Heart right ventricle (tissue), 16 donors: ENCODE results near the gene TAX1BP1. TPM values are rescaled to one million over a fixed set of nuclear protein-coding genes. Genes with fewer than 3 reads are reported as not detected.

Experiments used
- ATAC-seq, 8 donors: fragments of 200-7000 bp; cut with Tn5 transposase; one replicate each; pipeline ENCODE4 v1.9.1; 2020; ENCODE audit warnings: mild to moderate bottlenecking in 8 of 8, moderate library complexity in 8 of 8, moderate number of reproducible peaks in 1 of 8
- DNase-seq, 2 donors: peaks; one replicate each; pipeline ENCODE4 v3.0.0-alpha.2; 2020
- H3K27ac ChIP-seq, 10 donors: fragments of 200-600 bp; sonication (generic) in 2 of 10; one replicate each; pipeline versions ENCODE4 v1.5.0 to v1.8.0; 2020 to 2022; ENCODE audit warnings: mild to moderate bottlenecking in 3 of 10
- H3K27me3 ChIP-seq, 7 donors: fragments of 200-600 bp; one replicate each; pipeline ENCODE4 v1.8.0; 2021 to 2022; ENCODE audit warnings: mild to moderate bottlenecking in 2 of 7
- H3K36me3 ChIP-seq, 9 donors: fragments of 200-600 bp; sonication (generic) in 1 of 9; one replicate each; pipeline versions ENCODE4 v1.5.0 to v1.8.0; 2020 to 2022; ENCODE audit warnings: mild to moderate bottlenecking in 2 of 9
- H3K4me1 ChIP-seq, 9 donors: fragments of 200-600 bp; sonication (generic) in 1 of 9; one replicate each; pipeline versions ENCODE4 v1.5.0 to v1.8.0; 2020 to 2022; ENCODE audit warnings: mild to moderate bottlenecking in 4 of 9
- H3K4me3 ChIP-seq, 10 donors: fragments of 200-600 bp; sonication (generic) in 2 of 10; one replicate each; pipeline versions ENCODE4 v1.5.0 to v1.8.0; 2020 to 2022; ENCODE audit warnings: mild to moderate bottlenecking in 7 of 10, moderate library complexity in 2 of 10
- H3K9me3 ChIP-seq, 11 donors: fragments of 200-600 bp in 10 of 11; sonication (generic) in 2 of 11; one replicate each; pipeline versions ENCODE4 v1.5.0 to v1.8.0; 2013 to 2022; ENCODE audit warnings: mild to moderate bottlenecking in 2 of 11, control low read depth in 1 of 11, moderate library complexity in 1 of 11
- WGBS, 2 donors: extraction: QIAGEN DNeasy Blood & Tissue Kit; methylation state at CpG; one replicate each; pipeline ENCODE4 v1.1.7; 2013; ENCODE audit warnings: inconsistent platforms in 1 of 2; 5-methylcytosine and 5-hydroxymethylcytosine counted together
- intact Hi-C, 10 donors: fragments of 100-400 bp; cut with DNase I; formaldehyde crosslinking; loops; one replicate each; pipeline versions ENCODE4 v1.11.1 to v1.14.2; 2022
- polyA plus RNA-seq, 2 donors: library from polyadenylated mRNA; stranded (reverse); fragments of 200-250 nt; gene quantifications; one replicate each; pipeline ENCODE4 v1.2.3, GENCODE V29; 2013
- total RNA-seq, 10 donors: library from RNA; stranded (reverse); fragmentation: NEBNext Ultra II Directional in 3 of 10; extraction: Animal tissue kit (Norgen Biotek cat#: 25700) in 3 of 10; gene quantifications; one replicate each; pipeline versions ENCODE4 v1.2.1 to v1.2.4, GENCODE V29; 2021 to 2023
- TF ChIP-seq, protein P1 (sequence below), 9 donors: fragments of 200-600 bp; sonication (generic) in 2 of 9; IDR thresholded peaks; one replicate each; pipeline versions ENCODE4 v1.5.0 to v1.8.0; 2021 to 2022; ENCODE audit warnings: antibody characterized with exemption in 9 of 9, mild to moderate bottlenecking in 5 of 9, moderate library complexity in 1 of 9
- donor health status: Arrhythmogenic right ventricular cardiomyopathy.
- donor health status: ischemic (EF 13 %, LVEDD 7.1; RV severe dilation, severe dysfunction).
- donor health status: healthy with polysubstance abuse.
- donor health status: DM: no; HTN: yes; CAD: no.
- donor health status: DM: no; HTN: no; CAD: no.
- donor health status: ischemic (EF 25% LVEDD 6.9; RV normal size, moderate dysfunction).
- donor health status: ischemic (EF 25% LVEDD 5.7; RV mildly dilated, moderate dysfunction).
- donor health status: healthy.
- donor health status: DM: yes; HTN: yes; CAD: no.
- donor health status: Ischemic cardiomyopathy.
- donor health status: ischemic (EF 35%, LVEDD 5.7; RV mildly dilated, moderate dysfunction).
- donor health status: nonischemic (EF 11% LVEDD 7.7; RV severe dilation, severe dysfunction).
- donor health status: DM: yes; HTN: yes; CAD: no.
- donor health status: PGD.
- donor health status: ischemic (EF 29% LVEDD 5.4; RV normal size, mild dysfunction).
- donor health status: nonischemic (EF 23%, LVEDD 6.1; RV moderate dilation, normal function).

TAX1BP1 gene
- total and polyA plus RNA-seq, 12 donors = 54.0 to 190 (median 165) TPM

DNA sequence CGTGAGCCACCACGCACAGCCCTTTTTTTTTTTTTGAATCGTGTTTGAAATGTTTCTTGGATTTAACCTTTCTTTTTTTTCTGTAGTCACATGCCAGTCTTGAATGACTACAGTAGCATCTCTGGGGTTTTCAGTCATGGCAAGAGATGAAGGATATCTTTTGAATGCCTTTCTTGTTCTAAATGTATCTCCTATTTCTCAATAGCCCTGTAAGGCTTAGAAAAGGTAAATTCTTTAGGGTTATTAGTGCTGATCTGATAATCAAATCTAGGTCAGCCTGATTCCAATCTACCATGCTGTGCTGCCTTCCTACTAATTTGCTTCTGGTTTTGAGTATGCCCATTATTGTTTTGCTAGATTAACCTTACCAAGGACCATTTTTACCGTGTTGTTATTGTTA lies 70.2 kb downstream of the TAX1BP1 start:
- 93 to 95% methylated on average over 4 of the region's 4 CpGs for WGBS, 2 donors
- H3K27me3 ChIP-seq = no peaks in the 10 kb centered on the region
- DNase-seq (no peak), ATAC-seq (no peak)
- intact Hi-C loops = no loop called here
- no peaks in the 10 kb centered on the region for H3K9me3 ChIP-seq
- no peak overlapping the region for H3K4me3 ChIP-seq
- peaks cover 0 to 30% (median 13%) of the 10 kb centered on the region in 9 donors for H3K4me1 ChIP-seq
- no peak overlapping the region for H3K27ac ChIP-seq
- H3K36me3 ChIP-seq = peaks cover 0 to 35% (median 4%) of the 10 kb centered on the region in 9 donors
- TF ChIP-seq, protein P1, sequence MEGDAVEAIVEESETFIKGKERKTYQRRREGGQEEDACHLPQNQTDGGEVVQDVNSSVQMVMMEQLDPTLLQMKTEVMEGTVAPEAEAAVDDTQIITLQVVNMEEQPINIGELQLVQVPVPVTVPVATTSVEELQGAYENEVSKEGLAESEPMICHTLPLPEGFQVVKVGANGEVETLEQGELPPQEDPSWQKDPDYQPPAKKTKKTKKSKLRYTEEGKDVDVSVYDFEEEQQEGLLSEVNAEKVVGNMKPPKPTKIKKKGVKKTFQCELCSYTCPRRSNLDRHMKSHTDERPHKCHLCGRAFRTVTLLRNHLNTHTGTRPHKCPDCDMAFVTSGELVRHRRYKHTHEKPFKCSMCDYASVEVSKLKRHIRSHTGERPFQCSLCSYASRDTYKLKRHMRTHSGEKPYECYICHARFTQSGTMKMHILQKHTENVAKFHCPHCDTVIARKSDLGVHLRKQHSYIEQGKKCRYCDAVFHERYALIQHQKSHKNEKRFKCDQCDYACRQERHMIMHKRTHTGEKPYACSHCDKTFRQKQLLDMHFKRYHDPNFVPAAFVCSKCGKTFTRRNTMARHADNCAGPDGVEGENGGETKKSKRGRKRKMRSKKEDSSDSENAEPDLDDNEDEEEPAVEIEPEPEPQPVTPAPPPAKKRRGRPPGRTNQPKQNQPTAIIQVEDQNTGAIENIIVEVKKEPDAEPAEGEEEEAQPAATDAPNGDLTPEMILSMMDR (IDR thresholded peaks at IDR 0.05) = no peak

DNA sequence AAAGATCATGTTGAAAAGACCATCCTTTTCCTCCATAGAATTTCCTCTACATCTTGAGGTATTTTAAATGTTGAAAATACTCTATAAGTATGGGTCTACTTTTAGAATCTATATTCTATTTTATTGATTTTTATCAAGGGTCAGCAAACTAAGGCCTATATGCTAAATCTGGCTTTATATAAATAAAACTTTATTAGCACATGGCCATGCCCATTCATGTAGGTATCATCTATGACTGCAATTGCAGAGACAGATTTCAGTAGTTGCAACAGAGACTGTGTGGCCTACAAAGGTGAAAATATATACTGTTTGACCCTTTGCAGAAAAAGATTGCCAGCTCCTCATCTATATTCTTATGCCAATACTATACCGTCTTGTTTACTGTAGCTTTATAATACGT lies 72.7 kb downstream of the TAX1BP1 start:
- intact Hi-C loops = no loop called here

DNA sequence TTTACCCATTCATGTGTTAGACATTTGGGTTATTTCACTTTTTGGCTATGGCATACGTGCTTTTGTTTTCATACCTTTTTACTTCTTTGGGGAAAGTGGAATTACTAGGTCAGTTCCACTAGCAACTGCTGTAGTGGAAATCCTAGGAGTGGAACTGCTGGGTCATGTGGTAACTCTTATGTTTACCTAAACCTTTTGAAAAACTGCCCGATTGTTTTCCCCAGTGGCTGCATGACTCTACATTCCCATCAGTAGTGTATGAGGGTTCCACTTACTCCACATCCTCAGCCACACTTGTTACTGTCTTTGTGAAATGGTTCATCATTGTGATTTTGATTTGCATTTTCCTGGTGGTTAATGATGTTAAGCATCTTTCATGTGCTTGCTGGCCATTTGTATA lies 82.3 kb downstream of the TAX1BP1 start:
- intact Hi-C loops = no loop called here
- ATAC-seq = no peak
- Histone ChIP-seq H3K27ac (no peak overlapping the region), H3K4me3 (no peak overlapping the region), H3K9me3 (no peaks in the 10 kb centered on the region), H3K36me3 (peaks cover 0 to 73% (median 17%) of the 10 kb centered on the region in 9 donors), H3K4me1 (peaks cover 0 to 17% (median 12%) of the 10 kb centered on the region in 9 donors), H3K27me3 (no peaks in the 10 kb centered on the region)
- TF ChIP-seq, protein P1 (IDR thresholded peaks at IDR 0.05) = no peak
- WGBS, 2 donors = 83 to 93% methylated on average over 2 of the region's 2 CpGs
- DNase-seq = no peak

More for the DNA sequence above, 72.7 kb downstream of the TAX1BP1 start:
- no peak overlapping the region for H3K27ac ChIP-seq
- no peak for DNase-seq
- no peak overlapping the region for H3K4me3 ChIP-seq
- peaks cover 0 to 27% (median 13%) of the 10 kb centered on the region in 9 donors for H3K4me1 ChIP-seq
- no peak for ATAC-seq
- 95 to 97% methylated on average over 2 of the region's 2 CpGs for WGBS, 2 donors
- H3K27me3 ChIP-seq = no peaks in the 10 kb centered on the region
- TF ChIP-seq, protein P1 (IDR thresholded peaks at IDR 0.05) = no peak
- peaks cover 0 to 58% (median 20%) of the 10 kb centered on the region in 9 donors for H3K36me3 ChIP-seq
- H3K9me3 ChIP-seq = no peaks in the 10 kb centered on the region

DNA sequence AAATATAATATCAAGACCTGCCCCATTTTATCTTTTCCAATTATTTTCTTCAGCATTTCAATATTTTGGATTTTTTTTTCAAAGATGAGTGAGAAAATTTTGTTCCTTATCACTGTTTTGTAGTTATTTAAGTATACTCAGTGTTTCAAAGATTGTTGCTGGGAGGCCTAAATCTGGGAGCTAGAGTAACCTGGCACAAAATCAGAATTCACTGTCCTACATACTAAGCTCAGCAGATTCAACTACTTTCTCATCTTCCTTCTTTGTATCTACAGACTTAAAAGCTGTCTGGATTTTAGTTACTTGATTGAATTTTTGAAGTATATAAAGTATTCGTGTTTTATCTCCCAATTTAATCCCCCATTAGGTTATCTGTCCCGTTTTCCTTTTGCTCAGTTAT lies 85.9 kb downstream of the TAX1BP1 start:
- intact Hi-C loops = no loop called here
- peak in 3 of 8 donors; percentile 49 to 85 (median 58) for ATAC-seq

More for the DNA sequence above, 85.9 kb downstream of the TAX1BP1 start:
- Histone ChIP-seq H3K27me3 (no peaks in the 10 kb centered on the region), H3K27ac (peak overlapping the region in 1 of 10 donors; percentile 16), H3K4me3 (no peak overlapping the region), H3K4me1 (peaks cover 0 to 17% (median 12%) of the 10 kb centered on the region in 9 donors), H3K36me3 (peaks cover 0 to 73% (median 12%) of the 10 kb centered on the region in 9 donors), H3K9me3 (no peaks in the 10 kb centered on the region)
- WGBS, 2 donors = 36 to 48% methylated on average over 2 of the region's 2 CpGs
- DNase-seq = no peak
- TF ChIP-seq, protein P1 (IDR thresholded peaks at IDR 0.05) = no peak
